Gastroesophageal sphincter (tissue), 3 donors: Measurements from ENCODE around the gene SKP2.

Source experiments
- EP300 ChIP-seq: sonication (generic); formaldehyde crosslinking; IDR thresholded peaks from one replicate; pipeline ENCODE4 v1.6.1; 2017; ENCODE audit warnings: antibody characterized with exemption, mild to moderate bottlenecking
- POLR2A ChIP-seq, 2 donors: fragments of 450-650 bp; IDR thresholded peaks; one replicate each; pipeline ENCODE4 v1.6.1; 2017; ENCODE audit warnings: antibody characterized with exemption in 2 of 2, mild to moderate bottlenecking in 2 of 2, moderate library complexity in 1 of 2
- POLR2AphosphoS5 ChIP-seq: sonication (generic); formaldehyde crosslinking; IDR thresholded peaks from one replicate; pipeline ENCODE4 v1.6.1; 2017; ENCODE audit warnings: antibody characterized with exemption
- TF ChIP-seq, protein P1 (sequence below), 4 experiments: fragments of 200-600 bp in 2 of 4; fragments of 450-650 bp in 2 of 4; sonication (generic) in 1 of 4; IDR thresholded peaks; one replicate each; pipeline ENCODE4 v1.5.1; 2017 to 2019; ENCODE audit warnings: antibody characterized with exemption in 4 of 4, mild to moderate bottlenecking in 2 of 4, moderate library complexity in 2 of 4

DNA sequence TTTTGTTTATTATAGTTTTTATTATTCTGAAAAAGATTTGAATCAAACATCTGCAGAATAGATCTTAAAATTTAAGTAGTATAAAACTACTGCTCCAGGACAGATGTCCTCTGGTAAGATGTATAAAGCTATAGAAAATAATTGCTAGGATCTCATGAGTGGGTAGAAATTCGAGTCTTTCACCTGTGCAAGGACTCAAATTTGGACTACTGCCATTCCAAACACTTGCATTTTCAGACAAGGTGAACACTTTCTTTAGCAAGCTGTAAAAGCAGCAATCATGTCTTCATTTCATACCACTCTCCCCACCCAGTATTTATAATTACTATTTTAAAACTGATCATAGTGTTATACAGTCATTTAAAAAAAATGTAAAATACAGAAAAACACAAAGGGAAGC is 20.7 kb downstream of the SKP2 start:
- TF ChIP-seq POLR2A (IDR thresholded peaks at IDR 0.05) (no peak), EP300 (no peak), POLR2AphosphoS5 (no peak)
- TF ChIP-seq, protein P1, sequence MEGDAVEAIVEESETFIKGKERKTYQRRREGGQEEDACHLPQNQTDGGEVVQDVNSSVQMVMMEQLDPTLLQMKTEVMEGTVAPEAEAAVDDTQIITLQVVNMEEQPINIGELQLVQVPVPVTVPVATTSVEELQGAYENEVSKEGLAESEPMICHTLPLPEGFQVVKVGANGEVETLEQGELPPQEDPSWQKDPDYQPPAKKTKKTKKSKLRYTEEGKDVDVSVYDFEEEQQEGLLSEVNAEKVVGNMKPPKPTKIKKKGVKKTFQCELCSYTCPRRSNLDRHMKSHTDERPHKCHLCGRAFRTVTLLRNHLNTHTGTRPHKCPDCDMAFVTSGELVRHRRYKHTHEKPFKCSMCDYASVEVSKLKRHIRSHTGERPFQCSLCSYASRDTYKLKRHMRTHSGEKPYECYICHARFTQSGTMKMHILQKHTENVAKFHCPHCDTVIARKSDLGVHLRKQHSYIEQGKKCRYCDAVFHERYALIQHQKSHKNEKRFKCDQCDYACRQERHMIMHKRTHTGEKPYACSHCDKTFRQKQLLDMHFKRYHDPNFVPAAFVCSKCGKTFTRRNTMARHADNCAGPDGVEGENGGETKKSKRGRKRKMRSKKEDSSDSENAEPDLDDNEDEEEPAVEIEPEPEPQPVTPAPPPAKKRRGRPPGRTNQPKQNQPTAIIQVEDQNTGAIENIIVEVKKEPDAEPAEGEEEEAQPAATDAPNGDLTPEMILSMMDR (IDR thresholded peaks at IDR 0.05) = no peak
